Neuronal stem cell (in vitro differentiated cells): ENCODE measurements around the gene TTN.
"Not testable (repeated sequence)": the region's sequence is repeated elsewhere in the genome, so short reads cannot be mapped to it uniquely, and the experiment has no call there.

Source experiments
- DNase-seq: peaks from one replicate; pipeline ENCODE4 v3.0.0-alpha.2; 2013; ENCODE audit warnings: low spot score
- H2AFZ ChIP-seq: one replicate; pipeline ENCODE4 v1.6.1; 2013; ENCODE audit warnings: mild to moderate bottlenecking, low read length, inconsistent platforms
- H2AK5ac ChIP-seq: 2 replicates; pipeline ENCODE4 v1.6.1; 2013; ENCODE audit warnings: low read depth, mild to moderate bottlenecking, inconsistent platforms, low read length, moderate library complexity, mixed read lengths
- H2BK120ac ChIP-seq: 2 replicates; pipeline ENCODE4 v1.6.1; 2013; ENCODE audit warnings: low read depth, mild to moderate bottlenecking, inconsistent platforms, low read length, moderate library complexity, mixed read lengths
- H2BK12ac ChIP-seq: one replicate; pipeline ENCODE4 v1.6.1; 2013; ENCODE audit warnings: low read length, inconsistent platforms
- H2BK15ac ChIP-seq: 2 replicates; pipeline ENCODE4 v1.6.1; 2013; ENCODE audit warnings: mild to moderate bottlenecking, low read length, inconsistent platforms, mixed read lengths
- H2BK5ac ChIP-seq: one replicate; pipeline ENCODE4 v1.6.1; 2013; ENCODE audit warnings: inconsistent platforms, mild to moderate bottlenecking, low read length, moderate library complexity
- H3K14ac ChIP-seq: one replicate; pipeline ENCODE4 v1.6.1; 2013; ENCODE audit warnings: low read length, inconsistent platforms
- H3K18ac ChIP-seq: 2 replicates; pipeline ENCODE4 v1.6.1; 2013; ENCODE audit warnings: low read length, inconsistent platforms
- H3K23ac ChIP-seq: 2 replicates; pipeline ENCODE4 v1.6.1; 2013; ENCODE audit warnings: low read depth, mild to moderate bottlenecking, mixed read lengths, low read length, inconsistent platforms; ENCODE audit not compliant: poor library complexity
- H3K27ac ChIP-seq: replicated peaks from 3 replicates; pipeline ENCODE4 v1.5.1; 2013; ENCODE audit warnings: low read length, inconsistent platforms
- H3K27me3 ChIP-seq, 3 experiments: 2 replicates each; pipeline ENCODE4 v1.6.1; 2013; ENCODE audit warnings: low read length in 3 of 3, mild to moderate bottlenecking in 2 of 3, inconsistent platforms in 1 of 3, low read depth in 1 of 3, mixed read lengths in 1 of 3, moderate library complexity in 1 of 3; ENCODE audit not compliant: control insufficient read depth in 3 of 3, insufficient read depth in 3 of 3
- H3K36me3 ChIP-seq, 2 donors: replicated peaks in 1 of 2; 2 replicates each; pipeline ENCODE4 v1.6.1; 2013; ENCODE audit warnings: low read length in 2 of 2; ENCODE audit not compliant: control insufficient read depth in 2 of 2, insufficient read depth in 2 of 2
- H3K4ac ChIP-seq: 2 replicates; pipeline ENCODE4 v1.6.1; 2013; ENCODE audit warnings: inconsistent platforms, mild to moderate bottlenecking, low read length, moderate library complexity
- H3K4me1 ChIP-seq, 2 donors: 1 replicate in 1 of 2; 2 replicates in 1 of 2; pipeline ENCODE4 v1.6.1; 2013; ENCODE audit warnings: low read length in 2 of 2, low read depth in 1 of 2; ENCODE audit not compliant: control insufficient read depth in 2 of 2, insufficient read depth in 1 of 2
- H3K4me2 ChIP-seq: one replicate; pipeline ENCODE4 v1.6.1; 2013; ENCODE audit warnings: mild to moderate bottlenecking, low read length, inconsistent platforms; ENCODE audit not compliant: insufficient read depth, poor library complexity, severe bottlenecking
- H3K4me3 ChIP-seq, 2 donors: 2 replicates each; pipeline ENCODE4 v1.5.1; 2013; ENCODE audit warnings: low read length in 2 of 2, mild to moderate bottlenecking in 2 of 2, inconsistent platforms in 1 of 2, moderate library complexity in 1 of 2
- H3K79me1 ChIP-seq: one replicate; pipeline ENCODE4 v1.6.1; 2013; ENCODE audit warnings: low read depth, mild to moderate bottlenecking, inconsistent platforms, low read length, moderate library complexity
- H3K9ac ChIP-seq: one replicate; pipeline ENCODE4 v1.6.1; 2013; ENCODE audit warnings: mild to moderate bottlenecking, low read depth, low read length, inconsistent platforms; ENCODE audit not compliant: poor library complexity
- H3K9me3 ChIP-seq, 2 donors: replicated peaks in 1 of 2; 2 replicates each; pipeline versions ENCODE3 to v1.6.1; 2013; ENCODE audit warnings: low read length in 2 of 2, mild to moderate bottlenecking in 2 of 2, inconsistent platforms in 1 of 2, low read depth in 1 of 2, mixed read lengths in 1 of 2, moderate library complexity in 1 of 2; ENCODE audit not compliant: control insufficient read depth in 2 of 2, insufficient read depth in 1 of 2
- H4K8ac ChIP-seq: one replicate; pipeline ENCODE4 v1.6.1; 2013; ENCODE audit warnings: low read depth, mild to moderate bottlenecking, inconsistent platforms, low read length, moderate library complexity
- H4K91ac ChIP-seq: one replicate; pipeline ENCODE4 v1.6.1; 2013; ENCODE audit warnings: low read length, low read depth, mild to moderate bottlenecking, inconsistent platforms; ENCODE audit not compliant: poor library complexity
- WGBS, 2 donors: extraction: QIAGEN DNeasy Blood & Tissue Kit; methylation state at CpG; one replicate each; pipeline ENCODE4 v1.1.7; 2013; ENCODE audit warnings: missing lambda C conversion rate in 2 of 2, mixed read lengths in 1 of 2; ENCODE audit not compliant: insufficient read length in 2 of 2, insufficient replicate concordance in 1 of 2; ENCODE audit errors: extremely low coverage in 2 of 2; 5-methylcytosine and 5-hydroxymethylcytosine counted together

The TTN gene

GRCh38 chr2:178528647-178529046 lies 278.6 kb downstream of the TTN start:
- Histone ChIP-seq H3K9me3 (peaks cover 0 to 2% of the 10 kb centered on the region in 2 donors), H3K36me3 (peaks cover 2 to 36% of the 10 kb centered on the region in 2 donors), H2BK120ac (no peak overlapping the region), H4K8ac (no peak overlapping the region), H3K4me1 (no peaks in the 10 kb centered on the region), H4K91ac (no peak overlapping the region), H2AFZ (no peak overlapping the region), H3K79me1 (peaks cover 4% of the 10 kb centered on the region), H2BK15ac (no peak overlapping the region), H3K27ac (no peak overlapping the region), H2BK5ac (no peak overlapping the region), H3K18ac (no peak overlapping the region), H3K4me3 (no peak overlapping the region), H3K14ac (no peak overlapping the region), H3K4me2 (no peak overlapping the region), H3K9ac (no peak overlapping the region), H3K23ac (no peak overlapping the region), H3K4ac (no peak overlapping the region), H2AK5ac (no peak overlapping the region), H3K27me3 (no peaks in the 10 kb centered on the region), H2BK12ac (no peak overlapping the region)
- no peak for DNase-seq
- WGBS, 2 donors = no CpG with 5 or more reads among the region's 5 CpGs

GRCh38 chr2:178527592-178527991 lies 279.6 kb downstream of the TTN start:
- Histone ChIP-seq H3K23ac (no peak overlapping the region), H4K8ac (no peak overlapping the region), H2AFZ (no peak overlapping the region), H3K27me3 (no peaks in the 10 kb centered on the region), H3K18ac (no peak overlapping the region), H3K9me3 (peaks cover 0 to 2% of the 10 kb centered on the region in 2 donors), H3K27ac (no peak overlapping the region), H3K9ac (no peak overlapping the region), H3K36me3 (peaks cover 2 to 26% of the 10 kb centered on the region in 2 donors), H2BK15ac (no peak overlapping the region), H2BK12ac (no peak overlapping the region), H3K4ac (no peak overlapping the region), H2BK5ac (no peak overlapping the region), H3K4me1 (peaks cover 0 to 2% of the 10 kb centered on the region in 2 donors), H4K91ac (no peak overlapping the region), H3K79me1 (peaks cover 4% of the 10 kb centered on the region), H2AK5ac (no peak overlapping the region), H3K14ac (no peak overlapping the region), H3K4me2 (no peak overlapping the region), H3K4me3 (no peak overlapping the region), H2BK120ac (no peak overlapping the region)
- no CpG with 5 or more reads among the region's 2 CpGs for WGBS, 2 donors
- no peak for DNase-seq

GRCh38 chr2:178526256-178526655 lies 281.0 kb downstream of the TTN start:
- H2AFZ ChIP-seq = no peak overlapping the region
- no peak overlapping the region for H3K4ac ChIP-seq
- peaks cover 0 to 12% of the 10 kb centered on the region in 2 donors for H3K36me3 ChIP-seq
- H4K91ac ChIP-seq = no peak overlapping the region
- H4K8ac ChIP-seq = no peak overlapping the region
- no peaks in the 10 kb centered on the region for H3K27me3 ChIP-seq
- no peak overlapping the region for H3K27ac ChIP-seq
- H2BK120ac ChIP-seq = no peak overlapping the region
- peaks cover 0 to 2% of the 10 kb centered on the region in 2 donors for H3K4me1 ChIP-seq
- H3K79me1 ChIP-seq = peaks cover 4% of the 10 kb centered on the region
- no peak overlapping the region for H3K4me2 ChIP-seq
- H2BK12ac ChIP-seq = no peak overlapping the region
- H3K9me3 ChIP-seq = peaks cover 0 to under 1% of the 10 kb centered on the region in 2 donors
- H3K14ac ChIP-seq = no peak overlapping the region
- H3K4me3 ChIP-seq = no peak overlapping the region
- no peak overlapping the region for H3K23ac ChIP-seq
- no peak overlapping the region for H2BK5ac ChIP-seq
- H3K18ac ChIP-seq = no peak overlapping the region
- H2AK5ac ChIP-seq = no peak overlapping the region
- no peak overlapping the region for H2BK15ac ChIP-seq
- DNase-seq = no peak
- WGBS, 2 donors = no CpG with 5 or more reads among the region's 4 CpGs
- no peak overlapping the region for H3K9ac ChIP-seq

- H3K27me3 ChIP-seq, H2BK12ac ChIP-seq, H2BK120ac ChIP-seq, H2AK5ac ChIP-seq, H4K8ac ChIP-seq, H3K18ac ChIP-seq, H3K36me3 ChIP-seq, H3K27ac ChIP-seq, H3K4me1 ChIP-seq, H2AFZ ChIP-seq, DNase-seq, H3K9me3 ChIP-seq, H3K23ac ChIP-seq, H3K79me1 ChIP-seq, H3K4me2 ChIP-seq, H3K9ac ChIP-seq, H3K14ac ChIP-seq, H4K91ac ChIP-seq, H3K4ac ChIP-seq, H2BK15ac ChIP-seq, H2BK5ac ChIP-seq, H3K4me3 ChIP-seq: not testable (repeated sequence)
- no CpG with 5 or more reads among the region's 1 CpG for WGBS, 2 donors
Measured at GRCh38 chr2:178525460-178525859, 281.8 kb downstream of the TTN start.
